ENCODE results near the gene B3GALT4.

B3GALT4 gene

DNA sequence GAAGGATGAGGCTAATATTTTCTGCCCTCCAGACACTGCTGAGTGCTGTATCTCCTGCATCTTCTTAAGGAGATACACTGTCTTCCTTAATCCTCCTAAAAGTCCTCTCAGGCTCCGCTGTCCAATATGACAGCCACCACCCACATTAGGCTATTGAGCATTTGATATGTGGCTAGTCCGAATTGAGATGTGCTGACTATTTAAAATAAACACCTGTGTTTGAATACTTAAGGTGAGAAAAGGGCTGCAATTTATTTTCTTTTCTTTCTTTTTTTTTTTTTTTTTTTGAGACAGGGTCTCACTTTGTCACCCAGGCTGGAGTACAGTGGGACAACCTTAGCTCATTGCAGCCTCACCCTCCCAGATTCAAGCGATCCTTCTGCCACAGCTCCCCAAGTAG, 25.0 kb downstream of the B3GALT4 start:
- Histone ChIP-seq H3K27me3 (ENCODE audit: insufficient read depth, insufficient read length) (no peaks in the 10 kb centered on the region), H3K4me3 (ENCODE audit: insufficient read length, low read depth) (no peak overlapping the region), H3K9me3 (ENCODE audit: insufficient read depth, low read length) (no peaks in the 10 kb centered on the region), H3K36me3 (ENCODE audit: insufficient read depth, insufficient read length, low read length) (peaks cover 30% of the 10 kb centered on the region), H3K9ac (ENCODE audit: insufficient read length, low read depth) (no peak overlapping the region), H3K4me1 (ENCODE audit: insufficient read depth, insufficient read length) (peaks cover 4% of the 10 kb centered on the region)
- DNase-seq (ENCODE audit: low read depth, low spot score) = no peak
- TF ChIP-seq ZNF274 (IDR thresholded peaks at IDR 0.05; ENCODE audit: low read depth, low read length) = no peak

DNA sequence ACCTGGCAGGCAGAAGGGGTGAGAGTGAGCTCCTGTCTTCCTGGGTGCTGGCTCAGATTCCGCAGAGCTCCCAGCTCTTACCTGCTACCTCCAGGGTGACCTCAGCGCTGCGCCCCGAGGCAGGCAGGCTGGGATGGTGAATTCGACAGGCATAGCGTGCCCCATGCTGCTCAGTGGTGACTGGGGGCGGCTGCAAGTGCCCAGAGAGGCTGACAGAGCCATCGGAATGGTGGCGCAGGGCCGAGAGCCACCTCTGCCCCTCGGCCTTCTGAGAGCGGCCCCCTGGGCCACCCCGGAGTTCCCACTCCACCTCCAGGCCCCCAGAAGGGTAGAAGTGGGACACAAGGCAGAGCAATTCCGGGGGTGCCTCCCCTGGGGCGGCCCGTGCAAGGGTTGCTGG, 27.3 kb downstream of the B3GALT4 start:
- H3K36me3 ChIP-seq (ENCODE audit: insufficient read depth, insufficient read length, low read length) = peaks cover 32% of the 10 kb centered on the region
- H3K9ac ChIP-seq (ENCODE audit: insufficient read length, low read depth) = no peak overlapping the region
- H3K27me3 ChIP-seq (ENCODE audit: insufficient read depth, insufficient read length) = no peaks in the 10 kb centered on the region
- no peaks in the 10 kb centered on the region for H3K9me3 ChIP-seq (ENCODE audit: insufficient read depth, low read length)
- TF ChIP-seq SUZ12 (IDR thresholded peaks at IDR 0.05; ENCODE audit: extremely low read depth, insufficient read depth, insufficient read length) (no peak), YY1 (IDR thresholded peaks at IDR 0.05; ENCODE audit: insufficient read depth, insufficient read length) (no peak), ZNF274 (IDR thresholded peaks at IDR 0.05; ENCODE audit: low read depth, low read length) (no peak)
- H3K4me3 ChIP-seq (ENCODE audit: insufficient read length, low read depth) = no peak overlapping the region
- no peak for DNase-seq (ENCODE audit: low read depth, low spot score)
- H3K4me1 ChIP-seq (ENCODE audit: insufficient read depth, insufficient read length) = no peaks in the 10 kb centered on the region

DNA sequence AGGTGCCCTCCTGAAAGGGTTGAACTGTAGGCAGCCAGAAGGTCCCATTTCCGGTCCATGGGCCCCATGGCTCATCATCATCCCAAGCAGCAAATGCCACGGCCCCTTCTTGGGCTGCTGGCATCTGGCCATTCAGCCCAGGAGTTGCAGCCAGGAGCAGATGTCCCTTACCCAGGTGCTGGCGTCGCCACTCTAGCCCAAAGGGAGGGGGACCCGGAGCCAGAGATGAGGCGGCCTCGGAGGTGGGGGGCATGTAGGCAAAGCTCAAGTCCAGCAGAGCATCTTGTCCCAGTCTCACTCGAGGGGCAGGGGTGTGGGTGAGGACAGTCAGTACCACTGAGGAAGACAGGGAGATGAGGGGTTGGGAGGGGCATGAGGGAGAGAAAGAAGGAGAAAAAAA, 28.1 kb downstream of the B3GALT4 start:
- Histone ChIP-seq H3K9ac (ENCODE audit: insufficient read length, low read depth) (no peak overlapping the region), H3K36me3 (ENCODE audit: insufficient read depth, insufficient read length, low read length) (peaks cover 32% of the 10 kb centered on the region), H3K9me3 (ENCODE audit: insufficient read depth, low read length) (no peaks in the 10 kb centered on the region), H3K4me3 (ENCODE audit: insufficient read length, low read depth) (no peak overlapping the region), H3K4me1 (ENCODE audit: insufficient read depth, insufficient read length) (no peaks in the 10 kb centered on the region), H3K27me3 (ENCODE audit: insufficient read depth, insufficient read length) (no peaks in the 10 kb centered on the region)
- DNase-seq (ENCODE audit: low read depth, low spot score) = no peak
- TF ChIP-seq SUZ12 (IDR thresholded peaks at IDR 0.05; ENCODE audit: extremely low read depth, insufficient read depth, insufficient read length) = no peak
- no peak for TF ChIP-seq ZNF274 (IDR thresholded peaks at IDR 0.05; ENCODE audit: low read depth, low read length)
- no peak for TF ChIP-seq YY1 (IDR thresholded peaks at IDR 0.05; ENCODE audit: insufficient read depth, insufficient read length)

DNA sequence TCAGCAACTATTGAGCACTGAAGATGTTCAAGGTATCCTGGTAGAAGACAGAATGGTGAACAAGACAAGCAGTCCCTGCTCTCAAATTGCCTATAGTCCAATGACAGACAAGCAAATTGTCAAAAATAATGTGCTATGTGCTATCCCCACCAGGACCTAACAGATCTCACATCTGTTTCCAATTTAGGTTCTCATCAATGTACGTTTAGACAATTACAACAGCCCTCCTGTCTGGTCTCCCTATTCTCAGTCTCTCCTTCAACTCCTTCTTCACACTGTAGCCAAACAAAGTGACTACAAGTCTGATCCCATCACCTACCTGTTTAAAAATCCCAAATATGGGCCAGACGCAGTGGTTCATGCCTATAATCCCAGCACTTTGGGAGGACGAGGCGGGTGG, 29.4 kb downstream of the B3GALT4 start:
- Histone ChIP-seq H3K9ac (ENCODE audit: insufficient read length, low read depth) (no peak overlapping the region), H3K27me3 (ENCODE audit: insufficient read depth, insufficient read length) (no peaks in the 10 kb centered on the region), H3K36me3 (ENCODE audit: insufficient read depth, insufficient read length, low read length) (peaks cover 32% of the 10 kb centered on the region), H3K9me3 (ENCODE audit: insufficient read depth, low read length) (no peaks in the 10 kb centered on the region), H3K4me1 (ENCODE audit: insufficient read depth, insufficient read length) (no peaks in the 10 kb centered on the region), H3K4me3 (ENCODE audit: insufficient read length, low read depth) (no peak overlapping the region)
- no peak for DNase-seq (ENCODE audit: low read depth, low spot score)
- TF ChIP-seq ZNF274 (IDR thresholded peaks at IDR 0.05; ENCODE audit: low read depth, low read length) = no peak
- no peak for TF ChIP-seq SUZ12 (IDR thresholded peaks at IDR 0.05; ENCODE audit: extremely low read depth, insufficient read depth, insufficient read length)
- no peak for TF ChIP-seq YY1 (IDR thresholded peaks at IDR 0.05; ENCODE audit: insufficient read depth, insufficient read length)

DNA sequence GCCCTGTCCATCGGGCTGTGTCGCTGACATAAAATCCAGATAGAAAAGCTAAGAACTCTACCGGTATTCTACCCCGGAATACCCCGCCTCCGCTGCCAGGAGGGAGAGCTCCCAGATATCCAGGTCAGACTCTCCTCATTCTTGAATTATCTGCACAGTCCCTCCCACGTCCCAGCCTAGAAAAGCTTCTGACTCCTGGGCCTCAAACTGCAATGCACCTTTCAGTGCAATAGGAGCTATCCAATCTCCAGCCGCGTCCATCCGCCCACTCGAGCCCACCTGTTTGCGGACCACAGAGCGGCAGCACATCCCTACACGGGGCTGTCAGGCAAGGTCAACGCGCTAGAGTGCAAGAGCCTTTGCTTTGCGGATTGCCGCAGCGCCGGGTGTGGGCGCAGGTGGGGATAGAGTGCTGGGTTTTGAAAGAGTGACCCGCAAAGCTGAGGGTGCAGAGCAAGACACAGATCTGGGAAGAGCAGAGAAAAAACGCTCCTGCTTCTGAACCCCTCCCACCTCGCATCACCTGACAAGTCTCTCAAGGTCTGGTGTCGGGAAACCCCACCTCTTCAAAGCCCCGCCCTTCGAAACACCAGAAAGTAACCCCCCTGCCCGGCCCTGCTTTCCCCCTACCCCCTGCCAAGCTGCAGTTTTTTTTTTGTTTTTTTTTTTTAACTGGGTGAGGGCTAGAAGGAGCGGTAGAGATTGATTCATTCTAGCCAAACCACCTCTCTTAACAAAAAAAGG, 35.6 kb downstream of the B3GALT4 start:
- no peaks in the 10 kb centered on the region for H3K9me3 ChIP-seq (ENCODE audit: insufficient read depth, low read length)
- peak; percentile 63 for DNase-seq (ENCODE audit: low read depth, low spot score)
- H3K9ac ChIP-seq (ENCODE audit: insufficient read length, low read depth) = peak overlapping the region; percentile 74
- TF ChIP-seq ZNF274 (IDR thresholded peaks at IDR 0.05; ENCODE audit: low read depth, low read length) (no peak), YY1 (IDR thresholded peaks at IDR 0.05; ENCODE audit: insufficient read depth, insufficient read length) (no peak), SUZ12 (IDR thresholded peaks at IDR 0.05; ENCODE audit: extremely low read depth, insufficient read depth, insufficient read length) (no peak)
- peaks cover 19% of the 10 kb centered on the region for H3K36me3 ChIP-seq (ENCODE audit: insufficient read depth, insufficient read length, low read length)
- peaks cover 7% of the 10 kb centered on the region for H3K4me1 ChIP-seq (ENCODE audit: insufficient read depth, insufficient read length)
- no peaks in the 10 kb centered on the region for H3K27me3 ChIP-seq (ENCODE audit: insufficient read depth, insufficient read length)
- peak overlapping the region; percentile 68 for H3K4me3 ChIP-seq (ENCODE audit: insufficient read length, low read depth)

DNA sequence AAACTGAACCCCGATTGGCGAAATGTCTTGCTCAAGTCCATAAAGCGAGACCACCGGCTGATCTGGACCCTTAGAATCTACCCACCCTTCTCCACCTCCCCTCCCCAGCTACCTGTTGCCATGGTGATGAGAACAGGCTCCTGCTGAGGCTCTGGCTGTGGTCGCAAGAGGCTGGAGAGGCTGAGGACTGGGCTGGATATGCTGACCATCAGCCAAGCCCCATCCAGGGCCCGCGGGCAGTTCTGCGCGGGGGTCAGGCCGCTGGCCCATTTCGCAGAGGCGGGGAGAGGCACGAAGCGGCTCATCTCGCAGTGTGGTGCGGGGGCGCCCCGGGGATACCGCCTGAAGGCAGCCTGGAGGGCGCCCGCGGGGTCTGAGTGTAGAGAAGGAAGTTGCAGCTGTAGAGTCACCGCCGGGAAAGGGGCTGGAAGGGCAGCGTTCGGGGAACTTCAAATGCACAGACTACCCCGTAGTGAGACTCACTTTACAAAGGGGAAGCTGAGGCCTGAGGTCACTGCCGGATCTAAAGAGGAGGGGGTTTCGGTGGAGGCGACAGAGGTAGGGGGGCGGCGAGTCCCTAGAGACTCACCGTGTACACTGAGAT, 36.3 kb downstream of the B3GALT4 start:
- DNase-seq (ENCODE audit: low read depth, low spot score) = no peak

DNA sequence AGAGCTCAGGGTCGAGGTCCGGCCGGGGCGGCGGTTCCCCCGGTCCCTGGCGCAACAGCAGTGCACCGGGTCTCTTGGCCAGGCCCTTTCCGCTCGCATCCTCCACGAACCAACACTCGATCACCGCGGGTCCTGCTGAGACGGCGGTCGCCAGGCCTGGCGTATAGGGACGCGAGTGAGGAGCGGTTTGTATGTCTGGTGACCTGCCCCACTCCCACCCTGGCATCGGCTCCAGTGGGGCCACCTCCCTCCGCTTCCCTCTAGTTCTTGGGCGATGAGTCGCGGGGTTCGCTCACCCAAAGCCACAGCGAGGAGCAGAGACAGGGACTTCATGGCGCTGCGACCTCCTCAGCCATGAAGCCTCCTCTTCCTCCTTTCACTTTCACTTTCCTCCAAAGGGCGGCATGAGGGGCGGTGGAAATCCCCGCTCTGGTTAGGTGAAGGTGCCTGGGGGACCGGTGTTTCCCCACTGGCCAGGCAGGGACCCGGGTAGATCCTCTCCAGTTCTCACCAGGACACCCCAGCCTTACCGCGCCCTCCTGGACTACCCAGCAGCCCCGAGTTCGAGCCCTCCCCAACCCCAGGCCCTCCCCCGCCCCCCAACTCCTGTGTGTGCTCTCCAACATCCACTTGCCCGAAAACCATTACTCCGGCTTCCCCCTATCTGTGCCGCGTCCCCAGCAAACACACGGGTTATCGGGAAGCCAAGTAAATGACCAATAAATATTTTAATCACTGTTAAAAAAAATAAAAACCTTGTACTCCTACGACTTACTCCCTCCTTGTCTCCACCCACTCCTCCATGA, 37.0 kb downstream of the B3GALT4 start, which contains the start of gene TAPBP:
Gene TAPBP, minus strand, starts transcription at position 370 of the 806 bp plus-strand sequence. Its CDS starts 37 bp downstream, at position 333.
- Histone ChIP-seq H3K9me3 (ENCODE audit: insufficient read depth, low read length) (no peaks in the 10 kb centered on the region), H3K4me1 (ENCODE audit: insufficient read depth, insufficient read length) (peaks cover 7% of the 10 kb centered on the region), H3K27me3 (ENCODE audit: insufficient read depth, insufficient read length) (no peaks in the 10 kb centered on the region), H3K4me3 (ENCODE audit: insufficient read length, low read depth) (peak within 1 kb of the TSS; percentile 68), H3K36me3 (ENCODE audit: insufficient read depth, insufficient read length, low read length) (peaks cover 21% of the 10 kb centered on the region), H3K9ac (ENCODE audit: insufficient read length, low read depth) (peak within 1 kb of the TSS; percentile 89)
- TF ChIP-seq SUZ12 (IDR thresholded peaks at IDR 0.05; ENCODE audit: extremely low read depth, insufficient read depth, insufficient read length) (no peak), ZNF274 (IDR thresholded peaks at IDR 0.05; ENCODE audit: low read depth, low read length) (no peak), YY1 (IDR thresholded peaks at IDR 0.05; ENCODE audit: insufficient read depth, insufficient read length) (no peak)
- DNase-seq (ENCODE audit: low read depth, low spot score) = no peak

More for the DNA sequence above, 36.3 kb downstream of the B3GALT4 start:
- H3K4me3 ChIP-seq (ENCODE audit: insufficient read length, low read depth) = peak overlapping the region; percentile 68
- peak overlapping the region; percentile 89 for H3K9ac ChIP-seq (ENCODE audit: insufficient read length, low read depth)
- TF ChIP-seq SUZ12 (IDR thresholded peaks at IDR 0.05; ENCODE audit: extremely low read depth, insufficient read depth, insufficient read length) (no peak), ZNF274 (IDR thresholded peaks at IDR 0.05; ENCODE audit: low read depth, low read length) (no peak), YY1 (IDR thresholded peaks at IDR 0.05; ENCODE audit: insufficient read depth, insufficient read length) (no peak)
- H3K4me1 ChIP-seq (ENCODE audit: insufficient read depth, insufficient read length) = peaks cover 7% of the 10 kb centered on the region
- no peaks in the 10 kb centered on the region for H3K27me3 ChIP-seq (ENCODE audit: insufficient read depth, insufficient read length)
- H3K36me3 ChIP-seq (ENCODE audit: insufficient read depth, insufficient read length, low read length) = peaks cover 19% of the 10 kb centered on the region
- H3K9me3 ChIP-seq (ENCODE audit: insufficient read depth, low read length) = no peaks in the 10 kb centered on the region
